HUES6 (cell line): ENCODE results near the gene SMIM44.

ENCODE experiments used
- H3K27ac ChIP-seq: 2 replicates; pipeline ENCODE4 v1.7.0; 2013; ENCODE audit warnings: low read depth, mild to moderate bottlenecking, low read length, inconsistent platforms
- H3K27me3 ChIP-seq: 2 replicates; pipeline ENCODE4 v1.6.1; 2013; ENCODE audit warnings: low read length; ENCODE audit not compliant: control insufficient read depth, insufficient read depth
- H3K36me3 ChIP-seq: 2 replicates; pipeline ENCODE4 v1.6.1; 2013; ENCODE audit warnings: low read length; ENCODE audit not compliant: control insufficient read depth, insufficient read depth
- H3K4me1 ChIP-seq: 2 replicates; pipeline ENCODE4 v1.6.1; 2013; ENCODE audit warnings: low read length; ENCODE audit not compliant: control insufficient read depth, insufficient read depth
- H3K4me3 ChIP-seq: 2 replicates; pipeline ENCODE4 v1.5.1; 2013; ENCODE audit warnings: low read depth, low read length
- H3K9ac ChIP-seq: one replicate; pipeline ENCODE4 v1.6.1; 2013; ENCODE audit warnings: mild to moderate bottlenecking, low read length
- H3K9me3 ChIP-seq: 2 replicates; pipeline ENCODE4 v1.6.1; 2013; ENCODE audit warnings: low read depth, low read length; ENCODE audit not compliant: control insufficient read depth, insufficient read depth

SMIM44 gene

GRCh38 chr19:3507371-3508120, 24.3 kb upstream of the SMIM44 start:
- H3K36me3 ChIP-seq: peaks cover 19% of the 10 kb centered on the region
- no peaks in the 10 kb centered on the region for H3K9me3 ChIP-seq
- peaks cover 2% of the 10 kb centered on the region; the same call in 1 of the 2 replicates for H3K4me1 ChIP-seq
- peak overlapping the region; percentile 74 for H3K4me3 ChIP-seq
- no peak overlapping the region for H3K27ac ChIP-seq
- H3K27me3 ChIP-seq: no peaks in the 10 kb centered on the region
- H3K9ac ChIP-seq: peak overlapping the region; percentile 79

GRCh38 chr19:3506384-3507340, 23.4 kb upstream of the SMIM44 start:
- Histone ChIP-seq H3K36me3 (peaks cover 19% of the 10 kb centered on the region), H3K4me3 (peak overlapping the region; percentile 74), H3K4me1 (peaks cover 2% of the 10 kb centered on the region; the same call in 1 of the 2 replicates), H3K9ac (peak overlapping the region; percentile 79), H3K27ac (peak overlapping the region; percentile 51; the same call in 1 of the 2 replicates), H3K9me3 (no peaks in the 10 kb centered on the region), H3K27me3 (no peaks in the 10 kb centered on the region)

- peak within 1 kb of the TSS; percentile 82 for H3K9ac ChIP-seq
- H3K27ac ChIP-seq: peak within 1 kb of the TSS; percentile 80
- peaks cover 2% of the 10 kb centered on the region; the same call in 1 of the 2 replicates for H3K4me1 ChIP-seq
- H3K9me3 ChIP-seq: no peaks in the 10 kb centered on the region
- peaks cover 15% of the 10 kb centered on the region for H3K36me3 ChIP-seq
- no peaks in the 10 kb centered on the region for H3K27me3 ChIP-seq
- H3K4me3 ChIP-seq: peak within 1 kb of the TSS; percentile 74
These were observed 22.6 kb upstream of the SMIM44 start, which contains the start of gene FZR1 for GRCh38 chr19:3505598-3506383. Gene FZR1, plus strand, starts transcription at chr19:3506311. Its CDS starts 16,679 bp downstream, at chr19:3522990.

- no peak overlapping the region for H3K27ac ChIP-seq
- no peaks in the 10 kb centered on the region for H3K9me3 ChIP-seq
- H3K27me3 ChIP-seq: no peaks in the 10 kb centered on the region
- H3K4me1 ChIP-seq: peaks cover 4% of the 10 kb centered on the region; the same call in 1 of the 2 replicates
- peaks cover 10% of the 10 kb centered on the region for H3K36me3 ChIP-seq
- no peak overlapping the region for H3K4me3 ChIP-seq
- no peak overlapping the region for H3K9ac ChIP-seq
These were observed 21.5 kb upstream of the SMIM44 start for GRCh38 chr19:3504735-3505134.

- peaks cover 5% of the 10 kb centered on the region; the same call in 1 of the 2 replicates for H3K4me1 ChIP-seq
- no peak overlapping the region for H3K27ac ChIP-seq
- H3K36me3 ChIP-seq: no peaks in the 10 kb centered on the region
- H3K9ac ChIP-seq: no peak overlapping the region
- no peak overlapping the region for H3K4me3 ChIP-seq
- H3K9me3 ChIP-seq: no peaks in the 10 kb centered on the region
- H3K27me3 ChIP-seq: no peaks in the 10 kb centered on the region
These were observed 19.9 kb upstream of the SMIM44 start for GRCh38 chr19:3503036-3503572.

GRCh38 chr19:3501780-3502179, 18.5 kb upstream of the SMIM44 start:
- no peak overlapping the region for H3K9ac ChIP-seq
- H3K27me3 ChIP-seq: no peaks in the 10 kb centered on the region
- no peak overlapping the region for H3K27ac ChIP-seq
- 0 out of 2 replicates have a peak, but pooled peaks cover 5% of the 10 kb centered on the region for H3K4me1 ChIP-seq
- H3K4me3 ChIP-seq: no peak overlapping the region
- H3K36me3 ChIP-seq: 0 out of 2 replicates have a peak, but pooled peaks cover 5% of the 10 kb centered on the region
- H3K9me3 ChIP-seq: no peaks in the 10 kb centered on the region

- Histone ChIP-seq H3K36me3 (peaks cover 16% of the 10 kb centered on the region), H3K9me3 (no peaks in the 10 kb centered on the region), H3K27me3 (no peaks in the 10 kb centered on the region), H3K4me3 (peak within 1 kb of the TSS; percentile 63), H3K4me1 (0 out of 2 replicates have a peak, but pooled peaks cover 5% of the 10 kb centered on the region), H3K9ac (peak within 1 kb of the TSS; percentile 94), H3K27ac (peak within 1 kb of the TSS; percentile 97)
These were observed 17.3 kb upstream of the SMIM44 start, which contains the start of gene DOHH for GRCh38 chr19:3500429-3501101. Gene DOHH, minus strand, starts transcription at chr19:3500674. Its CDS starts 3,860 bp downstream, at chr19:3496814.

GRCh38 chr19:3499738-3500428, 16.6 kb upstream of the SMIM44 start:
- peak overlapping the region; percentile 97 for H3K27ac ChIP-seq
- H3K4me1 ChIP-seq: 0 out of 2 replicates have a peak, but pooled peaks cover 3% of the 10 kb centered on the region
- H3K36me3 ChIP-seq: peaks cover 22% of the 10 kb centered on the region
- H3K4me3 ChIP-seq: peak overlapping the region; percentile 63
- peak overlapping the region; percentile 94 for H3K9ac ChIP-seq
- no peaks in the 10 kb centered on the region for H3K27me3 ChIP-seq
- no peaks in the 10 kb centered on the region for H3K9me3 ChIP-seq

GRCh38 chr19:3497757-3498520, 14.7 kb upstream of the SMIM44 start:
- Histone ChIP-seq H3K9ac (no peak overlapping the region), H3K4me3 (no peak overlapping the region)

More at GRCh38 chr19:3497757-3498520, 14.7 kb upstream of the SMIM44 start:
- Histone ChIP-seq H3K9me3 (no peaks in the 10 kb centered on the region), H3K27ac (no peak overlapping the region), H3K4me1 (0 out of 2 replicates have a peak, but pooled peaks cover 3% of the 10 kb centered on the region), H3K36me3 (peaks cover 33% of the 10 kb centered on the region), H3K27me3 (no peaks in the 10 kb centered on the region)
